ENCODE results near the gene XKR7.
"Not testable (repeated sequence)": the region's sequence is repeated elsewhere in the genome, so short reads cannot be mapped to it uniquely, and the experiment has no call there.

Gene XKR7

GRCh38 chr20:32010666-32011065 lies 42.7 kb downstream of the XKR7 start:
- in situ Hi-C loops (cut with MboI; ENCODE audit: low sequenced_read_pairs) = no loop called here

GRCh38 chr20:32012159-32012688 lies 44.3 kb downstream of the XKR7 start:
- in situ Hi-C loops (cut with MboI; ENCODE audit: low sequenced_read_pairs) = no loop called here

GRCh38 chr20:32013326-32013725 lies 45.4 kb downstream of the XKR7 start:
- in situ Hi-C loops (cut with MboI; ENCODE audit: low sequenced_read_pairs) = no loop called here

- in situ Hi-C loops (cut with MboI; ENCODE audit: low sequenced_read_pairs) = no loop called here
These were observed 49.8 kb downstream of the XKR7 start for GRCh38 chr20:32017711-32018251.

- in situ Hi-C loops (cut with MboI; ENCODE audit: low sequenced_read_pairs) = no loop called here
These were observed 50.6 kb downstream of the XKR7 start for GRCh38 chr20:32018269-32019155.

GRCh38 chr20:32019156-32019510 lies 51.2 kb downstream of the XKR7 start:
- in situ Hi-C loops (cut with MboI; ENCODE audit: low sequenced_read_pairs) = no loop called here

- in situ Hi-C loops (cut with MboI; ENCODE audit: low sequenced_read_pairs) = no loop called here
These were observed 51.9 kb downstream of the XKR7 start for GRCh38 chr20:32019563-32020463.

- in situ Hi-C loops (cut with MboI; ENCODE audit: low sequenced_read_pairs) = no loop called here
These were observed 53.1 kb downstream of the XKR7 start for GRCh38 chr20:32021091-32021490.

- in situ Hi-C loops (cut with MboI; ENCODE audit: low sequenced_read_pairs) = no loop called here
These were observed 56.8 kb downstream of the XKR7 start for GRCh38 chr20:32024683-32025295.

GRCh38 chr20:32027643-32028042 lies 59.7 kb downstream of the XKR7 start:
- in situ Hi-C loops (cut with MboI; ENCODE audit: low sequenced_read_pairs) = no loop called here

- in situ Hi-C loops (cut with MboI; ENCODE audit: low sequenced_read_pairs) = no loop called here
These were observed 60.9 kb downstream of the XKR7 start for GRCh38 chr20:32028647-32029372.

GRCh38 chr20:32029561-32029960 lies 61.6 kb downstream of the XKR7 start:
- in situ Hi-C loops (cut with MboI; ENCODE audit: low sequenced_read_pairs) = no loop called here

GRCh38 chr20:32031007-32031958 lies 63.3 kb downstream of the XKR7 start:
- in situ Hi-C loops (cut with MboI; ENCODE audit: low sequenced_read_pairs) = no loop called here

- in situ Hi-C loops (cut with MboI; ENCODE audit: low sequenced_read_pairs) = no loop called here
These were observed 65.4 kb downstream of the XKR7 start for GRCh38 chr20:32033316-32033715.

- in situ Hi-C loops (cut with MboI; ENCODE audit: low sequenced_read_pairs) = not testable (repeated sequence)
These were observed 65.8 kb downstream of the XKR7 start for GRCh38 chr20:32033721-32034120.

- in situ Hi-C loops (cut with MboI; ENCODE audit: low sequenced_read_pairs) = no loop called here
These were observed 66.9 kb downstream of the XKR7 start for GRCh38 chr20:32034581-32035425.

- in situ Hi-C loops (cut with MboI; ENCODE audit: low sequenced_read_pairs) = no loop called here
These were observed 67.5 kb downstream of the XKR7 start for GRCh38 chr20:32035426-32035779.

GRCh38 chr20:32036252-32036651 lies 68.3 kb downstream of the XKR7 start:
- in situ Hi-C loops (cut with MboI; ENCODE audit: low sequenced_read_pairs) = no loop called here
